Effector CD4-positive, alpha-beta T cell (primary cell): ENCODE results near the gene TRIM65.

Source experiments
- DNase-seq: peaks from one replicate; pipeline ENCODE4 v3.0.0-alpha.2; 2020

The TRIM65 gene

GRCh38 chr17:75850928-75851692, 45.6 kb downstream of the TRIM65 start:
- DNase-seq = no peak

GRCh38 chr17:75849724-75850123, 47.0 kb downstream of the TRIM65 start:
- DNase-seq = no peak

GRCh38 chr17:75849279-75849646, 47.5 kb downstream of the TRIM65 start:
- DNase-seq = no peak

- peak; percentile 81 for DNase-seq
Measured at GRCh38 chr17:75848523-75849278, 48.0 kb downstream of the TRIM65 start.

- DNase-seq = no peak
Measured at GRCh38 chr17:75847614-75848522, 48.9 kb downstream of the TRIM65 start.

GRCh38 chr17:75846692-75847613, 49.8 kb downstream of the TRIM65 start:
- DNase-seq = no peak

GRCh38 chr17:75845933-75846691, 50.6 kb downstream of the TRIM65 start:
- no peak for DNase-seq

- DNase-seq = peak; percentile 51
Measured at GRCh38 chr17:75845058-75845711, 51.6 kb downstream of the TRIM65 start.

GRCh38 chr17:75844530-75845057, 52.2 kb downstream of the TRIM65 start:
- no peak for DNase-seq

GRCh38 chr17:75843577-75844529, 52.9 kb downstream of the TRIM65 start, which contains the start of gene UNC13D:
UNC13D (minus strand) TSS chr17:75844404; CDS start chr17:75844337, 67 bp downstream.
- DNase-seq = peak; percentile 58

- DNase-seq = no peak
Measured at GRCh38 chr17:75842963-75843576, 53.7 kb downstream of the TRIM65 start.

- no peak for DNase-seq
Measured at GRCh38 chr17:75842411-75842810, 54.3 kb downstream of the TRIM65 start.

GRCh38 chr17:75840799-75841164, 56.0 kb downstream of the TRIM65 start:
- no peak for DNase-seq

- no peak for DNase-seq
Measured at GRCh38 chr17:75839942-75840798, 56.6 kb downstream of the TRIM65 start.
